ENCODE data around the gene WDR90.
A peak's percentile ranks its signal among the peaks of the same experiment; 100 is the strongest.

Gene WDR90

GRCh38 chr16:640614-641013 lies 8.6 kb upstream of the WDR90 start:
- DNase-seq, result no peak

GRCh38 chr16:641326-642188 lies 7.6 kb upstream of the WDR90 start, which contains the start of gene MCRIP2:
Gene MCRIP2 (plus strand): TSS chr16:641828. CDS start chr16:641992, 164 bp downstream.
- DNase-seq, result peak; percentile 76

- peak; percentile 7 for DNase-seq
These were observed 6.7 kb upstream of the WDR90 start for GRCh38 chr16:642189-643049.

GRCh38 chr16:643050-643368 lies 6.2 kb upstream of the WDR90 start:
- DNase-seq, result no peak

- no peak for DNase-seq
These were observed 4.6 kb upstream of the WDR90 start for GRCh38 chr16:644556-644955.

- DNase-seq, result no peak
These were observed 3.1 kb upstream of the WDR90 start for GRCh38 chr16:645852-646678.

GRCh38 chr16:646679-647172 lies 2.4 kb upstream of the WDR90 start:
- DNase-seq, result no peak

GRCh38 chr16:647173-647902 lies 1.8 kb upstream of the WDR90 start:
- DNase-seq, result no peak

- no peak for DNase-seq
These were observed 939 bp upstream of the WDR90 start for GRCh38 chr16:648071-648780.

- DNase-seq, result no peak
These were observed 466 bp downstream of the WDR90 start for GRCh38 chr16:649631-650030.

- peak; percentile 80 for DNase-seq
These were observed 2.7 kb downstream of the WDR90 start for GRCh38 chr16:651844-652243.

GRCh38 chr16:652454-653305 lies 3.5 kb downstream of the WDR90 start:
- no peak for DNase-seq

- DNase-seq, result no peak
These were observed 4.9 kb downstream of the WDR90 start for GRCh38 chr16:654034-654433.

GRCh38 chr16:657487-657886 lies 8.3 kb downstream of the WDR90 start:
- no peak for DNase-seq

- DNase-seq, result no peak
These were observed 9.8 kb downstream of the WDR90 start for GRCh38 chr16:658679-659571.

- no peak for DNase-seq
These were observed 10.5 kb downstream of the WDR90 start for GRCh38 chr16:659618-660017.

- no peak for DNase-seq
These were observed 10.9 kb downstream of the WDR90 start for GRCh38 chr16:660132-660458.

GRCh38 chr16:660459-661183 lies 11.5 kb downstream of the WDR90 start:
- peak; percentile 75 for DNase-seq
